Measurements from ENCODE around the gene TMEM30B. TPM values are rescaled to one million over a fixed set of nuclear protein-coding genes. Genes with fewer than 3 reads are reported as not detected.

TMEM30B gene
- total RNA-seq, 1 experiment from 2014 or later, result not detected

GRCh38 chr14:61238611-61239245 lies 42.4 kb downstream of the TMEM30B start:
- DNase-seq (ENCODE audit: low spot score), result no peak

- DNase-seq (ENCODE audit: low spot score), result no peak
Observed at GRCh38 chr14:61234215-61234916, 46.8 kb downstream of the TMEM30B start.

- no peak for DNase-seq (ENCODE audit: low spot score)
Observed at GRCh38 chr14:61233436-61233956, 47.6 kb downstream of the TMEM30B start.

- no peak for DNase-seq (ENCODE audit: low spot score)
Observed at GRCh38 chr14:61231810-61232209, 49.3 kb downstream of the TMEM30B start.

GRCh38 chr14:61229981-61230380 lies 51.2 kb downstream of the TMEM30B start:
- no peak for DNase-seq (ENCODE audit: low spot score)

GRCh38 chr14:61229475-61229888 lies 51.7 kb downstream of the TMEM30B start:
- no peak for DNase-seq (ENCODE audit: low spot score)

- no peak for DNase-seq (ENCODE audit: low spot score)
Observed at GRCh38 chr14:61227884-61228591, 53.1 kb downstream of the TMEM30B start.

Other genes starting within 250 kb of the TMEM30B start
- gene PRKCH, start 40.2 kb upstream of the TMEM30B start, total RNA-seq (2014; rRNA removed; shearing (Covaris generic)), result 2.0 and 3.5 TPM in 2 replicates